Activated T-helper 1 cell treated with anti-CD3 and anti-CD28 coated beads, Interleukin-12 subunit alpha, Interleukin-12 subunit beta, Interleukin-2, Interleukin-4 antibody, amounts not matched to agents 30 ng/mL and 10 ng/mL and 1 ng/mL, durations not matched to agents 14 hours and 24 hours and 36 hours (primary cell): ENCODE results near the gene BCL2L14. TPM values are rescaled to one million over a fixed set of nuclear protein-coding genes. Genes with fewer than 3 reads are reported as not detected.

ENCODE experiments used
- DNase-seq: peaks from one replicate; pipeline ENCODE4 v3.0.0; 2021; ENCODE audit warnings: low spot score
- H3K27ac Mint-ChIP-seq: one replicate; pipeline ENCODE4 v1.8.0; 2021; ENCODE audit warnings: mild to moderate bottlenecking, mixed read lengths
- H3K27me3 Mint-ChIP-seq: one replicate; pipeline ENCODE4 v1.8.0; 2022; ENCODE audit warnings: mild to moderate bottlenecking, moderate library complexity, mixed read lengths; ENCODE audit not compliant: insufficient read depth
- H3K36me3 Mint-ChIP-seq: one replicate; pipeline ENCODE4 v1.8.0; 2021; ENCODE audit warnings: low read depth, mixed read lengths
- H3K4me1 Mint-ChIP-seq: one replicate; pipeline ENCODE4 v1.8.0; 2021; ENCODE audit warnings: low read depth, mixed read lengths
- H3K4me3 Mint-ChIP-seq: one replicate; pipeline ENCODE4 v1.8.0; 2021; ENCODE audit warnings: mild to moderate bottlenecking, moderate library complexity, mixed read lengths
- H3K9me3 Mint-ChIP-seq: one replicate; pipeline ENCODE4 v1.8.0; 2021; ENCODE audit warnings: mixed read lengths
- intact Hi-C: fragments of 100-400 bp; cut with micrococcal nuclease; formaldehyde crosslinking; loops from one replicate; pipeline ENCODE4 v1.15.1; 2024
- total RNA-seq: library from RNA; stranded (reverse); gene quantifications from 2 replicates; pipeline ENCODE4 v1.2.3, GENCODE V29; 2022

BCL2L14 gene
- total RNA-seq, 1 donor from 2014 or later: 11.0 TPM

- Mint-ChIP-seq H3K27ac (no peak overlapping the region), H3K27me3 (peaks cover 5% of the 10 kb centered on the region), H3K9me3 (peaks cover 6% of the 10 kb centered on the region), H3K4me1 (peaks cover 62% of the 10 kb centered on the region), H3K36me3 (peaks cover 5% of the 10 kb centered on the region), H3K4me3 (peak overlapping the region; percentile 83)
- no peak for DNase-seq
- intact Hi-C loops: loop anchor here (5.0 kb wide), 1 partner anchor 547 kb away; no protein-coding TSS in a partner anchor
These were observed 36.4 kb upstream of the BCL2L14 start for GRCh38 chr12:12034344-12034743.

- intact Hi-C loops: loop anchor here (5.0 kb wide), 1 partner anchor 292 kb away; no protein-coding TSS in a partner anchor
- Mint-ChIP-seq H3K27me3 (peaks cover 5% of the 10 kb centered on the region), H3K27ac (no peak overlapping the region), H3K36me3 (peaks cover 4% of the 10 kb centered on the region), H3K9me3 (no peaks in the 10 kb centered on the region), H3K4me1 (peaks cover 53% of the 10 kb centered on the region), H3K4me3 (no peak overlapping the region)
- no peak for DNase-seq
These were observed 35.5 kb upstream of the BCL2L14 start for GRCh38 chr12:12035229-12035628.

- no peak overlapping the region for H3K27ac Mint-ChIP-seq
These were observed 33.8 kb upstream of the BCL2L14 start for GRCh38 chr12:12036901-12037300.

GRCh38 chr12:12039897-12040296, 30.8 kb upstream of the BCL2L14 start:
- intact Hi-C loops: loop anchor here (5.0 kb wide), 1 partner anchor 287 kb away; no protein-coding TSS in a partner anchor
- H3K9me3 Mint-ChIP-seq: no peaks in the 10 kb centered on the region
- H3K27me3 Mint-ChIP-seq: peaks cover 16% of the 10 kb centered on the region
- no peak for DNase-seq
- H3K4me3 Mint-ChIP-seq: no peak overlapping the region
- no peaks in the 10 kb centered on the region for H3K36me3 Mint-ChIP-seq
- H3K27ac Mint-ChIP-seq: no peak overlapping the region
- peaks cover 12% of the 10 kb centered on the region for H3K4me1 Mint-ChIP-seq

More at GRCh38 chr12:12036901-12037300, 33.8 kb upstream of the BCL2L14 start:
- peaks cover 7% of the 10 kb centered on the region for H3K27me3 Mint-ChIP-seq
- DNase-seq: no peak
- no peaks in the 10 kb centered on the region for H3K9me3 Mint-ChIP-seq
- intact Hi-C loops: loop anchor here (5.0 kb wide), 1 partner anchor 290 kb away; no protein-coding TSS in a partner anchor
- H3K4me3 Mint-ChIP-seq: no peak overlapping the region
- no peaks in the 10 kb centered on the region for H3K36me3 Mint-ChIP-seq
- peaks cover 42% of the 10 kb centered on the region for H3K4me1 Mint-ChIP-seq

- no peak for DNase-seq
- H3K27ac Mint-ChIP-seq: no peak overlapping the region
- intact Hi-C loops: no loop called here
- H3K36me3 Mint-ChIP-seq: no peaks in the 10 kb centered on the region
- no peaks in the 10 kb centered on the region for H3K4me1 Mint-ChIP-seq
- peaks cover 13% of the 10 kb centered on the region for H3K27me3 Mint-ChIP-seq
- no peak overlapping the region for H3K4me3 Mint-ChIP-seq
- no peaks in the 10 kb centered on the region for H3K9me3 Mint-ChIP-seq
These were observed 24.3 kb upstream of the BCL2L14 start for GRCh38 chr12:12046401-12046800.

GRCh38 chr12:12047682-12048081, 23.1 kb upstream of the BCL2L14 start:
- H3K36me3 Mint-ChIP-seq: no peaks in the 10 kb centered on the region
- DNase-seq: no peak
- no peak overlapping the region for H3K27ac Mint-ChIP-seq

GRCh38 chr12:12048266-12048665, 22.5 kb upstream of the BCL2L14 start:
- Mint-ChIP-seq H3K27ac (no peak overlapping the region), H3K4me3 (no peak overlapping the region), H3K9me3 (no peaks in the 10 kb centered on the region), H3K4me1 (no peaks in the 10 kb centered on the region), H3K36me3 (no peaks in the 10 kb centered on the region), H3K27me3 (peaks cover 15% of the 10 kb centered on the region)
- intact Hi-C loops: no loop called here
- DNase-seq: no peak

More at GRCh38 chr12:12047682-12048081, 23.1 kb upstream of the BCL2L14 start:
- H3K27me3 Mint-ChIP-seq: peaks cover 15% of the 10 kb centered on the region
- intact Hi-C loops: no loop called here
- no peak overlapping the region for H3K4me3 Mint-ChIP-seq
- no peaks in the 10 kb centered on the region for H3K9me3 Mint-ChIP-seq
- H3K4me1 Mint-ChIP-seq: no peaks in the 10 kb centered on the region

GRCh38 chr12:12048714-12049113, 22.0 kb upstream of the BCL2L14 start:
- no peaks in the 10 kb centered on the region for H3K4me1 Mint-ChIP-seq
- intact Hi-C loops: no loop called here
- no peak overlapping the region for H3K27ac Mint-ChIP-seq
- no peaks in the 10 kb centered on the region for H3K9me3 Mint-ChIP-seq
- H3K4me3 Mint-ChIP-seq: no peak overlapping the region
- DNase-seq: no peak
- no peaks in the 10 kb centered on the region for H3K36me3 Mint-ChIP-seq
- H3K27me3 Mint-ChIP-seq: peaks cover 12% of the 10 kb centered on the region

- no peak overlapping the region for H3K4me3 Mint-ChIP-seq
- no peak overlapping the region for H3K27ac Mint-ChIP-seq
- H3K36me3 Mint-ChIP-seq: no peaks in the 10 kb centered on the region
- intact Hi-C loops: no loop called here
- H3K4me1 Mint-ChIP-seq: no peaks in the 10 kb centered on the region
- peaks cover 7% of the 10 kb centered on the region for H3K27me3 Mint-ChIP-seq
- H3K9me3 Mint-ChIP-seq: no peaks in the 10 kb centered on the region
- DNase-seq: no peak
These were observed 19.1 kb upstream of the BCL2L14 start for GRCh38 chr12:12051668-12052067.

GRCh38 chr12:12054993-12055392, 15.7 kb upstream of the BCL2L14 start:
- peaks cover 6% of the 10 kb centered on the region for H3K27me3 Mint-ChIP-seq
- H3K27ac Mint-ChIP-seq: no peak overlapping the region
- H3K9me3 Mint-ChIP-seq: no peaks in the 10 kb centered on the region
- H3K36me3 Mint-ChIP-seq: no peaks in the 10 kb centered on the region
- H3K4me1 Mint-ChIP-seq: no peaks in the 10 kb centered on the region
- H3K4me3 Mint-ChIP-seq: no peak overlapping the region
- intact Hi-C loops: no loop called here
- no peak for DNase-seq

- Mint-ChIP-seq H3K4me3 (no peak overlapping the region), H3K27ac (no peak overlapping the region), H3K4me1 (no peaks in the 10 kb centered on the region)
These were observed 13.8 kb upstream of the BCL2L14 start for GRCh38 chr12:12056951-12057350.

GRCh38 chr12:12064596-12064995, 6.1 kb upstream of the BCL2L14 start:
- Mint-ChIP-seq H3K27ac (no peak overlapping the region), H3K9me3 (no peaks in the 10 kb centered on the region), H3K27me3 (peaks cover 3% of the 10 kb centered on the region), H3K36me3 (no peaks in the 10 kb centered on the region), H3K4me1 (peaks cover 11% of the 10 kb centered on the region), H3K4me3 (no peak overlapping the region)
- intact Hi-C loops: no loop called here
- no peak for DNase-seq

More at GRCh38 chr12:12056951-12057350, 13.8 kb upstream of the BCL2L14 start:
- intact Hi-C loops: no loop called here
- H3K27me3 Mint-ChIP-seq: peaks cover 2% of the 10 kb centered on the region
- DNase-seq: no peak
- no peaks in the 10 kb centered on the region for H3K36me3 Mint-ChIP-seq
- H3K9me3 Mint-ChIP-seq: no peaks in the 10 kb centered on the region

- DNase-seq: no peak
- no peak overlapping the region for H3K27ac Mint-ChIP-seq
- peaks cover 3% of the 10 kb centered on the region for H3K27me3 Mint-ChIP-seq
- no peak overlapping the region for H3K4me3 Mint-ChIP-seq
- H3K9me3 Mint-ChIP-seq: no peaks in the 10 kb centered on the region
- H3K4me1 Mint-ChIP-seq: peaks cover 49% of the 10 kb centered on the region
- intact Hi-C loops: no loop called here
- H3K36me3 Mint-ChIP-seq: peaks cover 2% of the 10 kb centered on the region
These were observed 2.0 kb upstream of the BCL2L14 start for GRCh38 chr12:12068751-12069150.
